GM12878 (cell line): ENCODE measurements around the gene KRTAP9-9. TPM values are rescaled to one million over a fixed set of nuclear protein-coding genes. Genes with fewer than 3 reads are reported as not detected.
"Not testable (repeated sequence)": the region's sequence is repeated elsewhere in the genome, so short reads cannot be mapped to it uniquely, and the experiment has no call there.

Source experiments
- ATAC-seq: fragments of 200-7000 bp; cut with Tn5 transposase; 3 replicates; pipeline ENCODE4 v1.9.1; 2020; ENCODE audit warnings: mild to moderate bottlenecking, moderate library complexity
- BruUV-seq: library from RNA; stranded (reverse); fragments of 400-500 nt; replicated peaks from 2 replicates; lab custom pipeline; 2021; lab: Mats Ljungman, UMichigan
- CTCF ChIA-PET: fragments of 300-600 bp; sonication (Branson Sonifier 250); formaldehyde crosslinking; extraction: SDS; loops from one replicate; lab custom pipeline; 2021; ENCODE audit warnings: inconsistent platforms; lab: Yijun Ruan, JAX
- POLR2A ChIA-PET: fragments of 350-600 bp; formaldehyde crosslinking; extraction: SDS; loops from one replicate; lab custom pipeline; 2021; ENCODE audit warnings: inconsistent platforms; lab: Charles Lee
- RAD21 ChIA-PET: fragments of 300-600 bp; sonication (Branson Sonifier 250); formaldehyde crosslinking; loops from one replicate; lab custom pipeline; 2023; ENCODE audit warnings: antibody characterized with exemption; ENCODE audit not compliant: unreplicated experiment; lab: Charles Lee
- SMC1A ChIA-PET: fragments of 300-600 bp; sonication (Branson Sonifier 250); formaldehyde crosslinking; loops from one replicate; lab custom pipeline; 2023; ENCODE audit not compliant: unreplicated experiment, uncharacterized antibody; lab: Charles Lee
- DNase-seq: peaks from one replicate; pipeline ENCODE4 v3.0.0-alpha.2; 2011; ENCODE audit warnings: low read depth, low spot score
- FAIRE-seq: peaks from 3 replicates; lab custom pipeline; 2011; peaks lifted over from hg19 to GRCh38; lab: Jason Lieb, UNC
- H2AFZ ChIP-seq: 2 replicates; pipeline ENCODE4 v1.6.0; 2011; ENCODE audit warnings: low read depth, low read length, control low read depth; ENCODE audit not compliant: control insufficient read depth
- H3K27ac ChIP-seq: 2 replicates; pipeline ENCODE4 v1.5.1; 2011; ENCODE audit warnings: control low read depth; ENCODE audit not compliant: control insufficient read depth, insufficient read depth
- H3K27me3 ChIP-seq, 2 experiments: replicated peaks in 1 of 2; 2 replicates each; pipeline versions ENCODE4 v1.6.0 to v1.6.1; 2011; ENCODE audit warnings: low read length in 1 of 2; ENCODE audit not compliant: control insufficient read depth in 2 of 2, insufficient read depth in 2 of 2
- H3K36me3 ChIP-seq, 2 experiments: 2 replicates each; pipeline ENCODE4 v1.5.1; 2011; ENCODE audit warnings: low read length in 1 of 2; ENCODE audit not compliant: control insufficient read depth in 2 of 2, insufficient read depth in 2 of 2
- H3K4me1 ChIP-seq: 2 replicates; pipeline ENCODE4 v1.6.1; 2011; ENCODE audit warnings: mild to moderate bottlenecking, low read length, moderate library complexity, mixed read lengths; ENCODE audit not compliant: control insufficient read depth, insufficient read depth
- H3K4me2 ChIP-seq: 2 replicates; pipeline ENCODE4 v1.6.0; 2011; ENCODE audit warnings: control low read depth; ENCODE audit not compliant: control insufficient read depth, insufficient read depth
- H3K4me3 ChIP-seq: fragments of 200-600 bp; sonication (generic); 2 replicates; pipeline ENCODE4 v1.5.1; 2016
- H3K79me2 ChIP-seq: 2 replicates; pipeline ENCODE4 v1.6.0; 2011; ENCODE audit warnings: low read length; ENCODE audit not compliant: control insufficient read depth, insufficient read depth
- H3K9ac ChIP-seq: 2 replicates; pipeline ENCODE4 v1.8.0; 2011; ENCODE audit warnings: low read length, control low read depth, mixed read lengths; ENCODE audit not compliant: control insufficient read depth, insufficient read depth
- H3K9me3 ChIP-seq: replicated peaks from 3 replicates; pipeline ENCODE4 v1.5.1; 2011; ENCODE audit warnings: mild to moderate bottlenecking, low read length; ENCODE audit not compliant: control insufficient read depth, insufficient read depth
- H4K20me1 ChIP-seq: 2 replicates; pipeline ENCODE4 v1.6.0; 2011; ENCODE audit not compliant: control insufficient read depth, insufficient read depth
- BACH1 ChIP-seq: fragments of 450-650 bp; IDR thresholded peaks from 2 replicates; pipeline ENCODE4 v1.6.1; 2017; ENCODE audit warnings: mild to moderate bottlenecking, borderline replicate concordance
- BCL3 ChIP-seq: IDR thresholded peaks from 2 replicates; pipeline ENCODE4 v1.6.1; 2011; ENCODE audit warnings: borderline replicate concordance, low read depth, mild to moderate bottlenecking, moderate library complexity, low read length; ENCODE audit not compliant: insufficient read depth, poor library complexity, severe bottlenecking
- NFXL1 ChIP-seq: fragments of 450-650 bp; IDR thresholded peaks from 2 replicates; pipeline ENCODE4 v1.6.1; 2017; ENCODE audit warnings: antibody characterized with exemption, mild to moderate bottlenecking, borderline replicate concordance
- WGBS: methylation state at CpG from one replicate; pipeline ENCODE4 v1.1.6; 2016; ENCODE audit warnings: low lambda C conversion rate; ENCODE audit not compliant: insufficient replicate concordance, insufficient coverage; ENCODE audit errors: missing lambda C conversion rate; 5-methylcytosine and 5-hydroxymethylcytosine counted together
- in situ Hi-C: fragments of 300-500 bp; cut with MboI; formaldehyde crosslinking; loops from 9 replicates; pipeline ENCODE4 v1.14.3; 2018; ENCODE audit warnings: mixed read lengths
- intact Hi-C: fragments of 100-400 bp; cut with micrococcal nuclease; formaldehyde crosslinking; loops from one replicate; pipeline ENCODE4 v1.14.2; 2022; ENCODE audit not compliant: unreplicated experiment
- polyA plus RNA-seq, 11 experiments: library from polyadenylated mRNA; depleted of rRNA in 4 of 11; unstranded in 6 of 11; stranded (reverse) in 5 of 11; fragments of >200 nt; fragmentation: Nextera tagmentation in 4 of 11; fragmentation: Illumina TruSeq in 1 of 11; extraction: Ambion mirVana in 4 of 11; extraction: Trizol in 1 of 11; gene quantifications; 1 replicate in 1 of 11; 2 replicates in 10 of 11; pipeline versions ENCODE4 v1.2.1 to v1.2.3, GENCODE V29; 2011 to 2016; ENCODE audit warnings: inconsistent platforms in 2 of 11, missing spikeins in 2 of 11, low read depth in 1 of 11
- total RNA-seq, 4 experiments: library from RNA; depleted of rRNA in 3 of 4; stranded (reverse); fragments of >200 nt in 3 of 4; fragmentation: Illumina TruSeq in 1 of 4; extraction: Trizol in 1 of 4; gene quantifications; 2 replicates each; pipeline versions ENCODE4 v1.2.1 to v1.2.3, GENCODE V29; 2013 to 2021

KRTAP9-9 gene
- total and polyA plus RNA-seq, 10 of the 15 experiments (the other 5 are each of a cell fraction or from before 2014, with no cell fraction given) = not detected

GRCh38 chr17:41271858-41272257 is 16.7 kb downstream of the KRTAP9-9 start:
- ChIA-PET SMC1A (no interaction called here), RAD21 (no interaction called here), CTCF (no interaction called here), POLR2A (no interaction called here)
- DNase-seq (no peak), FAIRE-seq (no peak), ATAC-seq (no peak)
- no TSS peak for BruUV-seq
- no peak for TF ChIP-seq NFXL1
- TF ChIP-seq BACH1 = no peak
- TF ChIP-seq BCL3 = no peak
- Histone ChIP-seq H3K27me3 (no peaks in the 10 kb centered on the region), H3K4me1 (no peaks in the 10 kb centered on the region), H3K4me3 (no peak overlapping the region), H3K27ac (no peak overlapping the region), H3K79me2 (no peaks in the 10 kb centered on the region), H3K9me3 (no peaks in the 10 kb centered on the region), H3K36me3 (no peaks in the 10 kb centered on the region), H2AFZ (no peak overlapping the region), H3K9ac (no peak overlapping the region), H3K4me2 (no peak overlapping the region), H4K20me1 (no peaks in the 10 kb centered on the region)
- no CpG with 5 or more reads among the region's 1 CpG for WGBS
- intact Hi-C loops (no loop called here), in situ Hi-C loops (no loop called here)

- in situ Hi-C loops = not testable (repeated sequence)
- 0% methylated on average over 3 of the region's 3 CpGs for WGBS
Measured at GRCh38 chr17:41275648-41276190, 20.5 kb downstream of the KRTAP9-9 start, which contains the start of gene KRTAP9-7. Gene KRTAP9-7, plus strand, starts transcription at chr17:41275698. Its CDS starts 0 bp downstream, at chr17:41275698.

More at GRCh38 chr17:41275648-41276190, 20.5 kb downstream of the KRTAP9-9 start, which contains the start of gene KRTAP9-7:
- H3K36me3 ChIP-seq, H3K9ac ChIP-seq, H3K9me3 ChIP-seq, BruUV-seq, POLR2A ChIA-PET, H3K4me1 ChIP-seq, H3K4me2 ChIP-seq, H3K27me3 ChIP-seq, DNase-seq, H3K4me3 ChIP-seq, RAD21 ChIA-PET, H2AFZ ChIP-seq, ATAC-seq, H4K20me1 ChIP-seq, H3K27ac ChIP-seq, H3K79me2 ChIP-seq, SMC1A ChIA-PET, CTCF ChIA-PET, intact Hi-C loops, FAIRE-seq: not testable (repeated sequence)
